ENCODE data around the gene AFP.

DNA sequence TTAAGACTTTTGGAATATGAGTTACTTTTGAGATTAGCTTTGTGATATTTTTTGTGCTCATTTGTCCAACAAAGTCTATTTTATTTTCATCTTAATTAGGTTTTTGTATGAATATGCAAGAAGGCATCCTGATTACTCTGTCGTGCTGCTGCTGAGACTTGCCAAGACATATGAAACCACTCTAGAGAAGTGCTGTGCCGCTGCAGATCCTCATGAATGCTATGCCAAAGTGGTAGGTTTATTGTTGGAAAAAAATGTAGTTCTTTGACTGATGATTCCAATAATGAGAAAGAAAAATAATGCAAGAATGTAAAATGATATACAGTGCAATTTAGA, 21.1 kb upstream of the AFP start:
- TF ChIP-seq, protein P1, sequence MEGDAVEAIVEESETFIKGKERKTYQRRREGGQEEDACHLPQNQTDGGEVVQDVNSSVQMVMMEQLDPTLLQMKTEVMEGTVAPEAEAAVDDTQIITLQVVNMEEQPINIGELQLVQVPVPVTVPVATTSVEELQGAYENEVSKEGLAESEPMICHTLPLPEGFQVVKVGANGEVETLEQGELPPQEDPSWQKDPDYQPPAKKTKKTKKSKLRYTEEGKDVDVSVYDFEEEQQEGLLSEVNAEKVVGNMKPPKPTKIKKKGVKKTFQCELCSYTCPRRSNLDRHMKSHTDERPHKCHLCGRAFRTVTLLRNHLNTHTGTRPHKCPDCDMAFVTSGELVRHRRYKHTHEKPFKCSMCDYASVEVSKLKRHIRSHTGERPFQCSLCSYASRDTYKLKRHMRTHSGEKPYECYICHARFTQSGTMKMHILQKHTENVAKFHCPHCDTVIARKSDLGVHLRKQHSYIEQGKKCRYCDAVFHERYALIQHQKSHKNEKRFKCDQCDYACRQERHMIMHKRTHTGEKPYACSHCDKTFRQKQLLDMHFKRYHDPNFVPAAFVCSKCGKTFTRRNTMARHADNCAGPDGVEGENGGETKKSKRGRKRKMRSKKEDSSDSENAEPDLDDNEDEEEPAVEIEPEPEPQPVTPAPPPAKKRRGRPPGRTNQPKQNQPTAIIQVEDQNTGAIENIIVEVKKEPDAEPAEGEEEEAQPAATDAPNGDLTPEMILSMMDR (conservative IDR thresholded peaks at IDR 0.05; ENCODE audit: low read depth, low read length) = no peak
- no peak for TF ChIP-seq EZH2 (IDR thresholded peaks at IDR 0.05; ENCODE audit: low read length, unreplicated experiment)
- TF ChIP-seq EZH2phosphoT487 (IDR thresholded peaks at IDR 0.05; ENCODE audit: borderline replicate concordance, low read length) = no peak

All from PC-3 (cell line).